ENCODE measurements around the gene TLR10. TPM values are rescaled to one million over a fixed set of nuclear protein-coding genes. Genes with fewer than 3 reads are reported as not detected.

TLR10 gene
- total RNA-seq, 4 donors from 2014 or later, result 0.09 to 0.38 (median 0.38) TPM; not detected in 1

GRCh38 chr4:38800366-38800765, 17.6 kb upstream of the TLR10 start:
- Histone ChIP-seq H3K27ac (no peak overlapping the region), H3K4me1 (peaks cover 0 to 25% (median 4%) of the 10 kb centered on the region in 3 donors), H3K27me3 (no peaks in the 10 kb centered on the region), H3K9me3 (peaks cover 0 to 3% (median 0%) of the 10 kb centered on the region in 3 donors), H3K36me3 (peaks cover 0 to 31% (median 0%) of the 10 kb centered on the region in 3 donors), H3K4me3 (no peak overlapping the region)
- 94 to 100% methylated on average over 2 of the region's 2 CpGs for WGBS, 2 donors
- intact Hi-C loops (cut with DNase I), result no loop called here
- TF ChIP-seq POLR2A (IDR thresholded peaks at IDR 0.05) (no peak), CTCF (IDR thresholded peaks at IDR 0.05) (no peak)
- DNase-seq, result no peak

- WGBS, 2 donors, result 45 to 46% methylated on average over 3 of the region's 3 CpGs
- Histone ChIP-seq H3K27me3 (no peaks in the 10 kb centered on the region), H3K27ac (no peak overlapping the region), H3K36me3 (peaks cover 0 to 23% (median 0%) of the 10 kb centered on the region in 3 donors), H3K4me3 (no peak overlapping the region), H3K4me1 (no peaks in the 10 kb centered on the region), H3K9me3 (peaks cover 0 to 3% (median 0%) of the 10 kb centered on the region in 3 donors)
- TF ChIP-seq CTCF (IDR thresholded peaks at IDR 0.05) (no peak), POLR2A (IDR thresholded peaks at IDR 0.05) (no peak)
- intact Hi-C loops (cut with DNase I), result no loop called here
- DNase-seq, result no peak
Measured at GRCh38 chr4:38795087-38795486, 12.3 kb upstream of the TLR10 start.

- Histone ChIP-seq H3K4me1 (no peaks in the 10 kb centered on the region), H3K36me3 (peaks cover 0 to 12% (median 0%) of the 10 kb centered on the region in 3 donors)
Measured at GRCh38 chr4:38794051-38794450, 11.3 kb upstream of the TLR10 start.

GRCh38 chr4:38791010-38791409, 8.2 kb upstream of the TLR10 start:
- Histone ChIP-seq H3K4me1 (peaks cover 0 to 10% (median 0%) of the 10 kb centered on the region in 3 donors), H3K27me3 (no peaks in the 10 kb centered on the region), H3K27ac (no peak overlapping the region), H3K36me3 (no peaks in the 10 kb centered on the region), H3K4me3 (no peak overlapping the region), H3K9me3 (no peaks in the 10 kb centered on the region)
- intact Hi-C loops (cut with DNase I), result no loop called here
- DNase-seq, result no peak
- TF ChIP-seq CTCF (IDR thresholded peaks at IDR 0.05) (no peak), POLR2A (IDR thresholded peaks at IDR 0.05) (no peak)
- WGBS, 2 donors, result 56 to 72% methylated on average over 2 of the region's 2 CpGs

More at GRCh38 chr4:38794051-38794450, 11.3 kb upstream of the TLR10 start:
- Histone ChIP-seq H3K9me3 (peaks cover 0 to 2% (median 0%) of the 10 kb centered on the region in 3 donors), H3K4me3 (no peak overlapping the region), H3K27ac (no peak overlapping the region), H3K27me3 (no peaks in the 10 kb centered on the region)
- intact Hi-C loops (cut with DNase I), result no loop called here
- TF ChIP-seq CTCF (IDR thresholded peaks at IDR 0.05) (no peak), POLR2A (IDR thresholded peaks at IDR 0.05) (no peak)
- no peak for DNase-seq
- 72 to 86% methylated on average over 2 of the region's 2 CpGs for WGBS, 2 donors

GRCh38 chr4:38788317-38788716, 5.5 kb upstream of the TLR10 start:
- H3K27me3 ChIP-seq, result no peaks in the 10 kb centered on the region
- H3K27ac ChIP-seq, result no peak overlapping the region
- peaks cover 0 to 10% (median 0%) of the 10 kb centered on the region in 3 donors for H3K4me1 ChIP-seq
- H3K4me3 ChIP-seq, result no peak overlapping the region
- 9 to 24% methylated on average over 1 of the region's 1 CpG for WGBS, 2 donors
- no peaks in the 10 kb centered on the region for H3K36me3 ChIP-seq
- TF ChIP-seq POLR2A (IDR thresholded peaks at IDR 0.05) (no peak), CTCF (IDR thresholded peaks at IDR 0.05) (no peak)
- intact Hi-C loops (cut with DNase I), result no loop called here
- H3K9me3 ChIP-seq, result no peaks in the 10 kb centered on the region
- no peak for DNase-seq

Data from esophagus squamous epithelium (tissue), 5 donors.